MM.1S (cell line): ENCODE results near the gene LRRC8D.

ENCODE experiments used
- DNase-seq: peaks from one replicate; pipeline ENCODE4 v3.0.0-alpha.2; 2015
- H2AFZ ChIP-seq: fragments of 300-600 bp; sonication (generic); 2 replicates; pipeline ENCODE4 v1.6.0; 2016; ENCODE audit warnings: antibody characterized with exemption, low read length
- H3F3A ChIP-seq: fragments of 300-600 bp; sonication (generic); 2 replicates; pipeline ENCODE4 v1.6.1; 2016; ENCODE audit warnings: mild to moderate bottlenecking, antibody characterized with exemption, low read length, moderate library complexity, mixed read lengths; ENCODE audit not compliant: insufficient read depth
- H3K27ac ChIP-seq: fragments of 300-600 bp; sonication (generic); 2 replicates; pipeline ENCODE4 v1.5.1; 2016; ENCODE audit warnings: mild to moderate bottlenecking, low read length
- H3K27me3 ChIP-seq: fragments of 300-600 bp; sonication (generic); replicated peaks from 2 replicates; pipeline ENCODE4 v1.6.0; 2016; ENCODE audit warnings: low read length; ENCODE audit not compliant: insufficient read depth
- H3K36me3 ChIP-seq: fragments of 300-600 bp; sonication (generic); replicated peaks from 2 replicates; pipeline ENCODE4 v1.6.1; 2016; ENCODE audit warnings: mild to moderate bottlenecking, low read length, mixed read lengths; ENCODE audit not compliant: insufficient read depth
- H3K4me1 ChIP-seq: fragments of 300-600 bp; sonication (generic); 2 replicates; pipeline ENCODE4 v1.6.1; 2016; ENCODE audit warnings: low read length, mixed read lengths
- H3K4me2 ChIP-seq: fragments of 300-600 bp; sonication (generic); 2 replicates; pipeline ENCODE4 v1.6.0; 2016; ENCODE audit warnings: low read depth, low read length
- H3K4me3 ChIP-seq: fragments of 300-600 bp; sonication (generic); 2 replicates; pipeline ENCODE4 v1.5.1; 2016; ENCODE audit warnings: low read length, mixed read lengths
- H3K79me2 ChIP-seq: fragments of 300-600 bp; sonication (generic); 2 replicates; pipeline ENCODE4 v1.6.1; 2016; ENCODE audit warnings: mixed run types, low read length, mixed read lengths
- H3K9ac ChIP-seq: fragments of 300-600 bp; sonication (generic); 2 replicates; pipeline ENCODE4 v1.6.1; 2016; ENCODE audit warnings: low read length, mixed read lengths
- H3K9me2 ChIP-seq: fragments of 300-600 bp; sonication (generic); replicated peaks from 2 replicates; pipeline ENCODE4 v1.6.1; 2016; ENCODE audit warnings: mild to moderate bottlenecking, low read length, mixed read lengths; ENCODE audit not compliant: insufficient read depth
- H3K9me3 ChIP-seq: fragments of 300-600 bp; sonication (generic); replicated peaks from 2 replicates; pipeline ENCODE4 v1.6.1; 2016; ENCODE audit warnings: mild to moderate bottlenecking, low read length, mixed read lengths; ENCODE audit not compliant: insufficient read depth
- H4K20me1 ChIP-seq: fragments of 300-600 bp; sonication (generic); 2 replicates; pipeline ENCODE4 v1.6.1; 2016; ENCODE audit warnings: mild to moderate bottlenecking, low read length, moderate library complexity, mixed read lengths; ENCODE audit not compliant: insufficient read depth
- EZH2 ChIP-seq: fragments of 300-600 bp; sonication (generic); optimal IDR thresholded peaks from 2 replicates; pipeline ENCODE3; 2017; ENCODE audit warnings: low read depth, mild to moderate bottlenecking, antibody characterized with exemption, low read length, mixed read lengths
- EZH2phosphoT487 ChIP-seq: fragments of 300-600 bp; sonication (generic); IDR thresholded peaks from 2 replicates; pipeline ENCODE4 v1.6.1; 2018; ENCODE audit warnings: antibody characterized with exemption, low read length
- TF ChIP-seq, protein P1 (sequence below): fragments of 300-600 bp; sonication (generic); IDR thresholded peaks from 2 replicates; pipeline ENCODE4 v1.5.1; 2016; ENCODE audit warnings: antibody characterized with exemption, low read length, mixed read lengths

LRRC8D gene

DNA sequence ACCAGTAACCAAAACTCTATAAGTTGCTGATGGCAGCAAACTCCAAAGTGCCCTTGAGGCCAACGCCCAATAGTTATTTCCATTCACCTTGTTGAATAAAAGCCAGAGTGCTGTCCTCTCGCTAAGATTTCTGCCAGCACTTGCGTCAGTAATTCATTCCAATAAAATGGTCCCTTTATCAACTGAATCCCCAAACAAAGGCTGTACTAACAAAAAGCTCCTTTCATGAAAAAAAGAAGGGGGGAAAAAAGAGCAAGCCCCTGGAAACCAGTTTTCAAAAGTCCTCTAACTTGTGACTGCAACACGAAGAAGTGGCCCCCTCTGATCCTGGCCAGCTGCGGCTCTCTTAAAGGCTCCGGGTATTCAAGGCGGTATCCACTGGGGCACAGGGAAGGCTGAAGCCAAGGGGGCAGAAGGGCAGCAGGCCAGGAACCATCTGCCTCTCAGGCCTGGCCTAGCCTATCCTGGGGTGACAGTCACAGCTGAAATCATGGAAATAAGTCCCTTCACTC is 118.3 kb downstream of the LRRC8D start:
- Histone ChIP-seq H3K4me3 (no peak overlapping the region), H2AFZ (no peak overlapping the region), H3K4me1 (no peaks in the 10 kb centered on the region), H3K9ac (no peak overlapping the region), H3K79me2 (no peaks in the 10 kb centered on the region), H3K27ac (no peak overlapping the region), H4K20me1 (no peaks in the 10 kb centered on the region), H3K27me3 (no peaks in the 10 kb centered on the region), H3K4me2 (no peak overlapping the region), H3K9me2 (no peaks in the 10 kb centered on the region), H3K36me3 (no peaks in the 10 kb centered on the region), H3K9me3 (no peaks in the 10 kb centered on the region), H3F3A (no peaks in the 10 kb centered on the region)
- no peak for DNase-seq
- no peak for TF ChIP-seq EZH2
- TF ChIP-seq, protein P1, sequence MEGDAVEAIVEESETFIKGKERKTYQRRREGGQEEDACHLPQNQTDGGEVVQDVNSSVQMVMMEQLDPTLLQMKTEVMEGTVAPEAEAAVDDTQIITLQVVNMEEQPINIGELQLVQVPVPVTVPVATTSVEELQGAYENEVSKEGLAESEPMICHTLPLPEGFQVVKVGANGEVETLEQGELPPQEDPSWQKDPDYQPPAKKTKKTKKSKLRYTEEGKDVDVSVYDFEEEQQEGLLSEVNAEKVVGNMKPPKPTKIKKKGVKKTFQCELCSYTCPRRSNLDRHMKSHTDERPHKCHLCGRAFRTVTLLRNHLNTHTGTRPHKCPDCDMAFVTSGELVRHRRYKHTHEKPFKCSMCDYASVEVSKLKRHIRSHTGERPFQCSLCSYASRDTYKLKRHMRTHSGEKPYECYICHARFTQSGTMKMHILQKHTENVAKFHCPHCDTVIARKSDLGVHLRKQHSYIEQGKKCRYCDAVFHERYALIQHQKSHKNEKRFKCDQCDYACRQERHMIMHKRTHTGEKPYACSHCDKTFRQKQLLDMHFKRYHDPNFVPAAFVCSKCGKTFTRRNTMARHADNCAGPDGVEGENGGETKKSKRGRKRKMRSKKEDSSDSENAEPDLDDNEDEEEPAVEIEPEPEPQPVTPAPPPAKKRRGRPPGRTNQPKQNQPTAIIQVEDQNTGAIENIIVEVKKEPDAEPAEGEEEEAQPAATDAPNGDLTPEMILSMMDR = no peak
- no peak for TF ChIP-seq EZH2phosphoT487

DNA sequence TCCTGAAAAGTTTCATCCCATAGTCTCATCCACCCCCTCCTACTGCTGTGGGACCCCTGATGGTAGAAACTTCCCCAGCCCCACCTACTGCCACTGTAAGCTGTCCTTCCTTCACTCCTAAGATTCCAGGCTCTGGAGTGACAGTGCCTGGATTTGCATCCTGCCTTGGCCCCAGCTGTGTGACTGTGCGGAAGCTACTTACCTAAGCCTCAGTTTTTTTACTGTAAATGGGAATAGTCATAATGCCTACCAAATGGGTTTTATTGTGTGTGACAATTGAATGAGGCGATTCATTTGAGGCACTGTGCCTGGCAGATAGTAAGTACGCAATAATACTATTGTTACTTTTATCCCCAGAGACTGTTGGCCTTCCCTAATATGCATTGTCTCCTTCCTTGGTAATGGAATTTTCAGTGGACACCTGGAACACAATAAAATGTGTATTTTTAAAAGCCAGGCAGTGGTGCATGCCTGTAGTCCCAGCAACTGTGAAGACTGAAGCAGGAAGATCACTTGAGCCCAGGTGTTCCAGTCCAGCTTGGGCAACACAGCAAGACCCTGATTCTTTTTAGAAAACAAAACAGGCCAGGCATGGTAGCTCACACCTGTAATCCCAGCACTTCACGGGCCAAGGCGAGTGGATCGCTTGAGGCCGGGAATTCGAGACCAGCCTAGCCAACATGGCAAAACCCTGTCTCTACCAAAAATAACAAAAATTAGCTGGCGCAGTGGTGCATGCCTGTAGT is 119.0 kb downstream of the LRRC8D start:
- Histone ChIP-seq H3K27ac (no peak overlapping the region), H3K4me1 (no peaks in the 10 kb centered on the region)

DNA sequence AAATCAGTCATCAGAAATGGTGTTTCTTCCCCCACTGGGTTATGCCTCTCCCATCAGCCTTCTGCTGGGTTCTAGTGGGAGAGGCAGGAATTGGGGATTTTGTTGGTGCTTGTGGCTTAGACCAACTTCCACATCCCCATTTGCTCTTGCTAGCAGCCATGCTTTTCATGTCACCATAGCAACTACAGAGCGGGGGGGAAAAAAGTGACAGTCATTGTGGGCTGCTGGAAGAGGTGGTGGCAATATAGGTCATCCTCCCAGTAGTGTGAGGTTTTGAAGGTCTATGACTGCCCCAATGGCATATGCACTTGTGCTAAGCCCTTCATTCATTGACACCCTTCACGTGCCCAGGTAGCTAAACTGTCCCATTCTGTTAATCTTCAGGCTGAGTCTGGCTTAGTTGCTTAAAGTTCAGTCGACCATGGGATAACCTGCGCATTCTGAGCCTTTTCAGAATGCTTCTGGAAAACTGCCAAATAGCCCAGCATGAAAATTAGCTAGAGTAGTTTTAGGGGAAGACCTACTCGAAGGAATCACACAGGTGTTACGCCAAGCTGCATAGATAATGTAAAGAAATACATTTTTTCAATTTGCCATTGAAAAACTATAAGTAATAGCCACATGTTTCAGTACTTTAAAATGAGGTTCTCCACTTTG is 120.4 kb downstream of the LRRC8D start:
- H3K9me3 ChIP-seq = no peaks in the 10 kb centered on the region
- no peak overlapping the region for H3K4me3 ChIP-seq
- H3K36me3 ChIP-seq = no peaks in the 10 kb centered on the region
- no peak overlapping the region for H3K9ac ChIP-seq
- no peak for DNase-seq
- no peaks in the 10 kb centered on the region for H4K20me1 ChIP-seq
- no peak overlapping the region for H3K4me2 ChIP-seq
- no peak overlapping the region for H3K27ac ChIP-seq
- no peaks in the 10 kb centered on the region for H3K4me1 ChIP-seq
- TF ChIP-seq EZH2 (no peak), EZH2phosphoT487 (no peak)
- TF ChIP-seq, protein P1 = no peak
- H3K79me2 ChIP-seq = no peaks in the 10 kb centered on the region
- no peak overlapping the region for H2AFZ ChIP-seq
- no peaks in the 10 kb centered on the region for H3K27me3 ChIP-seq
- H3K9me2 ChIP-seq = no peaks in the 10 kb centered on the region
- H3F3A ChIP-seq = no peaks in the 10 kb centered on the region

More for the DNA sequence above, 119.0 kb downstream of the LRRC8D start:
- H3K9me2 ChIP-seq = no peaks in the 10 kb centered on the region
- no peak overlapping the region for H3K4me2 ChIP-seq
- H4K20me1 ChIP-seq = no peaks in the 10 kb centered on the region
- H3F3A ChIP-seq = no peaks in the 10 kb centered on the region
- H2AFZ ChIP-seq = no peak overlapping the region
- no peaks in the 10 kb centered on the region for H3K79me2 ChIP-seq
- no peaks in the 10 kb centered on the region for H3K36me3 ChIP-seq
- H3K9me3 ChIP-seq = no peaks in the 10 kb centered on the region
- no peak overlapping the region for H3K9ac ChIP-seq
- no peak overlapping the region for H3K4me3 ChIP-seq
- H3K27me3 ChIP-seq = no peaks in the 10 kb centered on the region
- TF ChIP-seq, protein P1 = no peak
- TF ChIP-seq EZH2 (no peak), EZH2phosphoT487 (no peak)
- DNase-seq = no peak
